VCaP (cell line): ENCODE results near the gene CHIT1.

Experiments
- H3K27ac ChIP-seq: fragments of 450-650 bp; 2 replicates; pipeline ENCODE4 v1.5.1; 2017
- CTCF ChIP-seq: fragments of 450-650 bp; conservative IDR thresholded peaks from 2 replicates; pipeline ENCODE4 v1.5.1; 2017; ENCODE audit warnings: mild to moderate bottlenecking, moderate library complexity

Gene CHIT1

GRCh38 chr1:203171341-203172183 lies 57.9 kb downstream of the CHIT1 start:
- TF ChIP-seq CTCF = no peak
- H3K27ac ChIP-seq = no peak overlapping the region

GRCh38 chr1:203170625-203171330 lies 58.7 kb downstream of the CHIT1 start:
- H3K27ac ChIP-seq = no peak overlapping the region
- no peak for TF ChIP-seq CTCF

- no peak for TF ChIP-seq CTCF
- H3K27ac ChIP-seq = no peak overlapping the region
Measured at GRCh38 chr1:203169770-203170520, 59.5 kb downstream of the CHIT1 start.

- no peak for TF ChIP-seq CTCF
- H3K27ac ChIP-seq = no peak overlapping the region
Measured at GRCh38 chr1:203168991-203169390, 60.5 kb downstream of the CHIT1 start.

- TF ChIP-seq CTCF = no peak
- H3K27ac ChIP-seq = no peak overlapping the region
Measured at GRCh38 chr1:203168256-203168786, 61.2 kb downstream of the CHIT1 start.

- no peak for TF ChIP-seq CTCF
- H3K27ac ChIP-seq = no peak overlapping the region
Measured at GRCh38 chr1:203167913-203168200, 61.6 kb downstream of the CHIT1 start.
